HG03095 (cell line): Measurements from ENCODE around the gene NACC1.
"Not testable (repeated sequence)": the region's sequence is repeated elsewhere in the genome, so short reads cannot be mapped to it uniquely, and the experiment has no call there.

Experiments
- ATAC-seq: cut with Tn5 transposase; IDR thresholded peaks from one replicate; pipeline ENCODE4 v1.9.1; 2021; ENCODE audit warnings: moderate library complexity; ENCODE audit not compliant: unreplicated experiment

Gene NACC1

DNA sequence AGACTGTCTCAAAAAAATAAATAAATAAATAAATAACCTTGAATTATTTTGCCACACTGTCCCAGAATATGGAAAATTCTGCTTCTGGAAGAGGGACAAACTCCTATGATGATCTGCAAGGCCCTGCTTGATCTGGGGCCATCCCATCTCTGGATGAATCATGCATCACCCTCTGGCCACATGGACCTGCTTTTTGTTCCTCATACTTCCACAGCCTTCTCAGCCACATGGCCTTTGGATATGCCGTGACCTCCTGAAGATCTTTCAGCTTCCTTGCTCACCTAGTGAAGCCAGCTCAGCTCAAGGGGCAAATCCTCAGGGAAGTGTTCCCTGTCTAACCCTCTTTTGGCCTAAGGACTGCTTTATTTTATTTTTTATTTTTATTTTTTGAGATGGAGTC is 42.5 kb downstream of the NACC1 start:
- ATAC-seq: no peak

DNA sequence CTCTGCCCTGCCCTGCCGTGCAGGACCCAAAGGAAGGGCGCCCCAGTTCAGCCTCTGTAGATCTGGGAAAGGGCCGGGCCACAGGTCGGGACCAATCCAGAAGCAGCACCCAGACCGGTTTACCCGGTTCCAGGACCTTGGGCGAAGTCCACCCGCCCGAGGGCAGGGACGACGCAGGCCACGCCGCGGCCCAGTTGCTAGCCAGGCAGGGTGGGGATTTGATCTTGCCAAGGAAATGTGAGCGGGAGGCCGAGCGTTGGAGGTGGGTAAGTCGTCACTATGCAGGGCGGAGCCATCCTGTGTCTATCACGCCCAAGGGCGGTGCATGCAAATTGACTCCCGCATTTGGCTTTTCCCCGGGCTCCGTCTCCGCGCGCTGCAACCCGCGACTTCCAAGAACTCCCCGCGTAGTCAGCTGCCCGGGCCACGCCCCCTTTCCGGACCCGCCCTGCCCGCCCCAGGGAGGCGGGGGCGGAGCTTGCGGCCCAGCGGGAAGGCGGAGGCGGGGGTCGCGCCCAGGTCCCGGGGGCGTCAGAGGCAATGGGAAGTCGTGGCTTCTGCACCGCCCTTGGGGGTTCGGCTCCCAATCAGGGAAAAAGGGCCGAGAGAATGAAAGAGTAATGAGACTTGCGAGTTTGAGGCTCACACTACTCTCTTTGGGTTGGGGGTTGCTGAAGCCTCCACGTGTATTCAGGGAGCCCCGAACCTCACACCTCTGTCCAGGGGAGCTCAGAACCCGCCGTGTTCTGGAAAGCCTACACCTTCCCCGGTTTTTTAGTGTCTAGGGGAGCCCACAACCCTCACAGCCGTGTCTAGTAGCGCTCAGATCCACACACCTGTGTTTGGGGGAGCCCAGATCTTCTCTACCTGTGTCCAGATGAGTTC is 44.9 kb downstream of the NACC1 start:
- ATAC-seq: no peak

- no peak for ATAC-seq
Measured at GRCh38 chr19:13163609-13164342, 45.7 kb downstream of the NACC1 start.

GRCh38 chr19:13164343-13165161 is 46.5 kb downstream of the NACC1 start:
- no peak for ATAC-seq

DNA sequence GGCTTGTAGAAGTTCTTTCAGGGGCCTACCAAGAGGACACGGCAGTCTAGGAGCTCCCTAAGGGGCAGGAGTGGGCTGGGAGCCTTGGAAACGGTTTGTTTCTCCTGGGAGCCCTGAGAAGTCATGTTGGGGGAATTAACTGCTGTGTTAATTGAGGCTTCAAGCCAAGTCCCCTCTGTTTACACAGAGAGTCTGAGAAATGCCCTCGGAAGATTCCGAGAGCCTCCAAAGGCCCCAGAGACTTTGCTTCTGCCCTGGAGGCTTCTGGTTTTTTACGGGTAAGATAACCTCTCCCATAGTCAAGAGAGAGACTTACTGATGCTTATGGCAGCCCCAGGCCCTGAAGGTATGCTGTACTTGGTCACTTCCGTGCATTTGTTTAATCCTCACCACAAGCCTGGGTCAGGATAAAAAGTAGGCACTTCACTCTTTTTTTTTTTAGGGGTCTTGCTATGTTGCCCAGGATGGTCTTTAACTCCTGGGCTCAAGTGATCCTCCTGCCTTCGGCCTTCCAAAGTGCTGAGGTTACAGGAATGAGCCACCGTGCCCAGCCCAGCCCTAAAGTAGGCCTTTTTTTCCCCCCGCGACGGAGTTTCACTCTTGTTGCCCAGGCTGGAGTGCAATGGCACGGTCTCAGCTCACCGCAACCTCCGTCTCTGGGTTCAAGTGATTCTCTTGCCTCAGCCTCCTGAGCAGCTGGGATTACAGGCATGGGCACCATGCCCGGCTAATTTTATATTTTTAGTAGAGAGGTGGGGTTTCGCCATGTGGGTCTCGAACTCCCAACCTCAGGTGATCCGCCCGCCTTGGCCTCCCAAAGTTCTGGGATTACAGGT is 47.3 kb downstream of the NACC1 start:
- no peak for ATAC-seq

- not testable (repeated sequence) for ATAC-seq
Measured at GRCh38 chr19:13166151-13166550, 48.1 kb downstream of the NACC1 start.

DNA sequence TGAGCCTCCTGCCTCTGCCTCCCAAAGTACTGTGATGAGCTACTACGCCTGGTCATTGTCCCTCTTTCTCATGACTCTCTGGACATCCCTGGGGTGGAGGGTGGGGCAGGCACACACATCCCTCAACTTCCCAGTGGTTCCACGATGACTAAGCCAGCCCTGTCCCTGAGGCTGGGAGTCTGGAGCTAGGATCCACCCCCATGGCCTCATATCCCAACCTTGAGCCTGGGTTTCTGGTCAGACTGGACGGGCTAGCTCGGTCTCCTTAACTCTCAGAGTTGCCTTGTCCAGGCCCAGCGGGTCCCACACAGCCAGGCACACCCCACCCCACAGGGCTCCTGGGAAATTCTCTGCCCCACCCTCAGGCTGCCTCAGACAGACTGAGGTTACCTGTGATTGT is 51.7 kb downstream of the NACC1 start:
- no peak for ATAC-seq

DNA sequence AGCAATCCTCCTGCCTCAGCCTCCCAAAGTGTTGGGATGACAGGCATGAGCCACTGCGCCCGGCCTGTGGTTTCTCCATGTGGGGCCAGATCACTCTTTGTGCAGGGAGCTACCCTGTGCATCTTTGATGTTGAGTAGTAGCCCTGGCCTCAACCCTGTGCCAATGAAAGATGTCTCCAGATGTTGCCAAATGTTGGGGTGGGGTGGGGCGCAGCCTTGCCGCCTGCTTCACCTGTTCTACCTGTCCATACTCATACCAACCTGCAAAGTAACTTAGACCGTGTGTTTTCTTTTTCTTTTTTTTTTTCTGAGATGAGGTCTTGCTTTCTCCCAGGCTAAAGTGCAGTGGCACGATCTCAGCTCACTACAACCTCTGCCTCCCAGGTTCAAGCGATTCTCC is 53.1 kb downstream of the NACC1 start:
- ATAC-seq: no peak

- ATAC-seq: no peak
Measured at GRCh38 chr19:13172346-13173138, 54.5 kb downstream of the NACC1 start.

GRCh38 chr19:13173139-13173737 is 55.2 kb downstream of the NACC1 start:
- no peak for ATAC-seq

GRCh38 chr19:13176345-13176744 is 58.3 kb downstream of the NACC1 start:
- ATAC-seq: no peak

GRCh38 chr19:13177584-13177983 is 59.5 kb downstream of the NACC1 start:
- ATAC-seq: not testable (repeated sequence)

DNA sequence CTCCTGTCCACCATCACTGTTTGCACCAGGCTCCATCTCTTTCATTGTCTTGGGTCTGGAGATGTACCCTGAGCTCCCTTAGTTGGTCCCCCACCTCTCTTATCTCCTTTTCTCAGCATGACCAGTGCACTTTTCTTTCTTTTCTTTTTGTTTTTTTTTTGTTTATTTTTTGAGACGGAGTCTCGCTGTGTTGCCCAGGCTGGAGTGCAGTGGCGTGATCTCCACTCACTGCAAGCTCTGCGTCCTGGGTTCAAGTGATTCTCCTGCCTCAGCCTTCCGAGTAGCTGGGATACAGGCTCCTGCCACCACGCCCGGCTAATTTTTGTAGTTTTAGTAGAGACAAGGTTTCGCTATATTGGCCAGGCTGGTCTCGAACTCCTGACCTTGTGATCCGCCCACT is 60.2 kb downstream of the NACC1 start:
- ATAC-seq: not testable (repeated sequence)

- ATAC-seq: no peak
Measured at GRCh38 chr19:13181747-13182388, 63.8 kb downstream of the NACC1 start.

DNA sequence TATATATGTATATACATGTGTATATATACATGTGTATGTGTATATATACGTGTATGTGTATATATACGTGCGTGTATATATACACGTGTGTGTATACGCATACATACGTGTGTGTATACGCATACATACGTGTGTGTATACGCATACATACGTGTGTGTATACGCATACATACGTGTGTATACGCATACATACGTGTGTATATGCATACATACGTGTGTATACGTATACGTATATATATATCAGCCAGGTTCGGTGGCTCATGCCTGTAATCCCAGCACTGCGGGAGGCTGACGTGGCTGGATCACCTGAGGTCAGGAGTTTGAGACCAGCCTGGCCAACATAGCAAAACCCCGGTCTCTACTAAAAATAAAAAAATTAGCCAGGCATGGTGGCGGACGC is 66.9 kb downstream of the NACC1 start:
- not testable (repeated sequence) for ATAC-seq

- ATAC-seq: not testable (repeated sequence)
Measured at GRCh38 chr19:13185763-13186657, 67.9 kb downstream of the NACC1 start.

DNA sequence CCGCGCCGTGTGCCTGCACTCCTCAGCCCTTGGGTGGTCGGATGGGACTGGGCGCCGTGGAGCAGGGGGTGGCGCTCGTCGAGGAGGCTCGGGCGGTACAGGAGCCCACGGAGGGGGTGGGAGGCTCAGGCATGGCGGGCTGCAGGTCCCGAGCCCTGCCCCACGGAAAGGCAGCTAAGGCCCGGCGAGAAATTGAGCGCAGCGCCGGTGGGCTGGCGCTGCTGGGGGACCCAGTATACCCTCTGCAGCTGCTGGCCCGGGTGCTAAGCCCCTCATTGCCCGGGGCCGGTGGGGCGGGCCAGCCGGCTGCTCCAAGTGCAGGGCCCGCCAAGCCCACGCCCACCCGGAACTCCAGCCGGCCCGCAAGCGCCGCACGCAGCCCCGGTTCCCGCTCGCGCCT is 68.6 kb downstream of the NACC1 start:
- not testable (repeated sequence) for ATAC-seq

DNA sequence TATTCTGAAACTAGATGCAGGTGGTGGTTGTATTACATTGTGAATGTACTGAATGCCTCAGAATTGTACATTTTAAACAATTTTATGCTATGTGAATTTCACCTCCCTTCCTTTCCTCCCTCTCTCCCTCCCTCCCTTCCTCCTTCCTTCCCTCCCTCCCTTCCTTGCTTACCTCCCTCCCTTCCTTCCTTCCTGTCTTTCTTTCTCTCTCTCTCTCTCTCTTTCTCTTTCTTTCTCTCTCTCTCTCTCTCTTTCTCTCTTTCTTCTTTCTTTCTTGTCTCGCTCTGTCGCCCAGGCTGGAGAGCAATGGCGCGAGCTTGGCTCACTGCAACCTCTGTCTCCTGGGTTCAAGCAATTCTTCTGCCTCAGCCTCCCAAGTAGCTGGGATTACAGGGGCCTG is 69.4 kb downstream of the NACC1 start:
- no peak for ATAC-seq
